Measurements from ENCODE around the gene TP53BP2. TPM values are rescaled to one million over a fixed set of nuclear protein-coding genes. Genes with fewer than 3 reads are reported as not detected.

Gene TP53BP2
- total RNA-seq, 1 experiment from 2014 or later: 32.0 TPM

DNA sequence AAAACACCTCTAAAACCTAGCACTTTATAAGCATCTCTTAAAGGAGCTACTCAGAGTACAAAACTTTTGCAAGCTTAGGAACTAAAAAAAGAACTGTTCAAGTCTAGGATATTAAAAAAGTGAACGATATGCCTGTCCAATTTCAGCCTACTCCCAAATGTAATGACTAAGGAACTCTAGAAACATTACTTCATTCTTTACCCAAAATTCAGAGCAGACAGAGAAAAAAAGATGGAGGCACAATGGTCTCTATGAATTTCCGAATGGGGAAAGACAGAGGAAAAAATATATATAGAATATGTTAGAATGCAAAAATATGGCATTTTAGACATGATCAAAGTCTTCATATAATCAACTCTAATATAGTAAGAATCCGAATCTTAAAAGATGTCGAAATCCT, 61.2 kb downstream of the TP53BP2 start:
- Histone ChIP-seq H3K27ac (ENCODE audit: low read length) (no peak overlapping the region), H3K9me2 (replicated peaks; ENCODE audit: low read length) (no peaks in the 10 kb centered on the region), H3F3A (ENCODE audit: low read length, unreplicated experiment) (no peaks in the 10 kb centered on the region), H3K27me3 (ENCODE audit: low read length) (no peaks in the 10 kb centered on the region), H3K4me3 (ENCODE audit: low read length) (no peak overlapping the region), H3K36me3 (ENCODE audit: low read depth, low read length) (peaks cover 21% of the 10 kb centered on the region), H3K9ac (ENCODE audit: low read length) (no peak overlapping the region), H3K4me2 (ENCODE audit: low read length) (no peak overlapping the region), H3K9me3 (ENCODE audit: low read length) (no peaks in the 10 kb centered on the region), H3K4me1 (ENCODE audit: insufficient read depth, low read length) (no peaks in the 10 kb centered on the region), H2AFZ (ENCODE audit: low read length) (no peak overlapping the region), H4K20me1 (ENCODE audit: low read length) (no peaks in the 10 kb centered on the region), H3K79me2 (ENCODE audit: low read length) (no peaks in the 10 kb centered on the region)
- ChIA-PET POLR2A (ENCODE audit: unreplicated experiment) (no interaction called here), CTCF (interaction anchor here (0.6 kb wide), 1 partner anchor 641 kb away, joined by 4 read pairs; no protein-coding TSS in a partner anchor)
- TF ChIP-seq, protein P1, sequence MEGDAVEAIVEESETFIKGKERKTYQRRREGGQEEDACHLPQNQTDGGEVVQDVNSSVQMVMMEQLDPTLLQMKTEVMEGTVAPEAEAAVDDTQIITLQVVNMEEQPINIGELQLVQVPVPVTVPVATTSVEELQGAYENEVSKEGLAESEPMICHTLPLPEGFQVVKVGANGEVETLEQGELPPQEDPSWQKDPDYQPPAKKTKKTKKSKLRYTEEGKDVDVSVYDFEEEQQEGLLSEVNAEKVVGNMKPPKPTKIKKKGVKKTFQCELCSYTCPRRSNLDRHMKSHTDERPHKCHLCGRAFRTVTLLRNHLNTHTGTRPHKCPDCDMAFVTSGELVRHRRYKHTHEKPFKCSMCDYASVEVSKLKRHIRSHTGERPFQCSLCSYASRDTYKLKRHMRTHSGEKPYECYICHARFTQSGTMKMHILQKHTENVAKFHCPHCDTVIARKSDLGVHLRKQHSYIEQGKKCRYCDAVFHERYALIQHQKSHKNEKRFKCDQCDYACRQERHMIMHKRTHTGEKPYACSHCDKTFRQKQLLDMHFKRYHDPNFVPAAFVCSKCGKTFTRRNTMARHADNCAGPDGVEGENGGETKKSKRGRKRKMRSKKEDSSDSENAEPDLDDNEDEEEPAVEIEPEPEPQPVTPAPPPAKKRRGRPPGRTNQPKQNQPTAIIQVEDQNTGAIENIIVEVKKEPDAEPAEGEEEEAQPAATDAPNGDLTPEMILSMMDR (conservative IDR thresholded peaks at IDR 0.05; ENCODE audit: low read depth, low read length): no peak
- TF ChIP-seq EZH2 (IDR thresholded peaks at IDR 0.05; ENCODE audit: low read length, unreplicated experiment): no peak
- TF ChIP-seq EZH2phosphoT487 (IDR thresholded peaks at IDR 0.05; ENCODE audit: borderline replicate concordance, low read length): no peak
- ATAC-seq: no peak
- intact Hi-C loops (cut with micrococcal nuclease): no loop called here
- BruUV-seq (replicated peaks): no TSS peak
- no peak for DNase-seq

DNA sequence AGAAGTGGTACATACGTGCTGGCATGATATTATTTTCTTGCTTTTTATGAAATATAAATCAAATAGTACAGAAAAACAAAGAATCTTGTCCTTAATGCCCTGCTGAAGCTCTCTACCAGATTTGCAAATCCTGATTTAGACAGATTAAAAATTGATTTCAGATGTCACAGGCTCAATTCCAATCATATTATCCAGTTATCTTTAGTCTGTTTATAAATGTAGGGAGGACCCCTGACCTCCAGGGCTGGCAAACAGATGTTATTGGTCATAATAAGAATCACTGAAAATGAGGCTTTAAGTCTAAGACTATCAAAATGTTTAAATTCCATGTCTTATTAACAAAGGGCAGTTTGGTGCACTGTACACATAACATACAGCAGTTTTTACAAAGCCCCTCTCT, 62.1 kb downstream of the TP53BP2 start:
- H3K9me3 ChIP-seq (ENCODE audit: low read length): no peaks in the 10 kb centered on the region
- no peaks in the 10 kb centered on the region for H3K4me1 ChIP-seq (ENCODE audit: insufficient read depth, low read length)
- ChIA-PET POLR2A (ENCODE audit: unreplicated experiment) (no interaction called here), CTCF (no interaction called here)
- H3K4me3 ChIP-seq (ENCODE audit: low read length): no peak overlapping the region
- H3K9me2 ChIP-seq (replicated peaks; ENCODE audit: low read length): no peaks in the 10 kb centered on the region
- no peak overlapping the region for H2AFZ ChIP-seq (ENCODE audit: low read length)
- no TSS peak for BruUV-seq (replicated peaks)
- TF ChIP-seq EZH2phosphoT487 (IDR thresholded peaks at IDR 0.05; ENCODE audit: borderline replicate concordance, low read length): no peak
- DNase-seq (no peak), ATAC-seq (no peak)
- no peaks in the 10 kb centered on the region for H3K27me3 ChIP-seq (ENCODE audit: low read length)
- intact Hi-C loops (cut with micrococcal nuclease): no loop called here
- no peak overlapping the region for H3K4me2 ChIP-seq (ENCODE audit: low read length)
- no peak overlapping the region for H3K9ac ChIP-seq (ENCODE audit: low read length)
- no peaks in the 10 kb centered on the region for H4K20me1 ChIP-seq (ENCODE audit: low read length)
- H3F3A ChIP-seq (ENCODE audit: low read length, unreplicated experiment): no peaks in the 10 kb centered on the region
- H3K36me3 ChIP-seq (ENCODE audit: low read depth, low read length): peaks cover 18% of the 10 kb centered on the region
- no peak overlapping the region for H3K27ac ChIP-seq (ENCODE audit: low read length)
- no peaks in the 10 kb centered on the region for H3K79me2 ChIP-seq (ENCODE audit: low read length)

DNA sequence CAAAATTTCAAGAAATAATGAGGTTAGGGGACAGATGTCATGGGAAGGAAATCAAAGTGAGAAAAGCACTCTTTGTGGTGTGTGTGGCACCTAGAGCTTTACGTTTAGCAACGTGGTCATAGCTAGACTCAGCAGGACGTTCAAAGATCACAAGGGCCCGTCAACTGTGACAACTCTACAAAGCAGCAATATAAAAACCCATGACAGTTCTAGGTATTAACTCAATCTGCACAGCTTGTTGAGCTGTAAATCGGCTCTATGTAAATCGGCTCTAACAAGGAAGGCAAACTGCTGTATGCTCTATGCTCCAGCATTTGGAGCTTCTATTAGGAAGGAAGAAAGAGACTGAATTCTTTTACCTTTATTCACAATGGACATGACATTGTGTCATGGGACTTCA, 64.8 kb downstream of the TP53BP2 start:
- CTCF ChIA-PET: no interaction called here
- peaks cover 28% of the 10 kb centered on the region for H3K36me3 ChIP-seq (ENCODE audit: low read depth, low read length)

More for the DNA sequence above, 64.8 kb downstream of the TP53BP2 start:
- Histone ChIP-seq H4K20me1 (ENCODE audit: low read length) (no peaks in the 10 kb centered on the region), H3K79me2 (ENCODE audit: low read length) (no peaks in the 10 kb centered on the region), H3K27me3 (ENCODE audit: low read length) (no peaks in the 10 kb centered on the region), H3F3A (ENCODE audit: low read length, unreplicated experiment) (no peaks in the 10 kb centered on the region), H2AFZ (ENCODE audit: low read length) (no peak overlapping the region), H3K4me1 (ENCODE audit: insufficient read depth, low read length) (peaks cover 8% of the 10 kb centered on the region), H3K9me3 (ENCODE audit: low read length) (no peaks in the 10 kb centered on the region), H3K4me2 (ENCODE audit: low read length) (no peak overlapping the region), H3K9me2 (replicated peaks; ENCODE audit: low read length) (no peaks in the 10 kb centered on the region), H3K27ac (ENCODE audit: low read length) (no peak overlapping the region), H3K4me3 (ENCODE audit: low read length) (no peak overlapping the region), H3K9ac (ENCODE audit: low read length) (no peak overlapping the region)
- intact Hi-C loops (cut with micrococcal nuclease): no loop called here
- no peak for DNase-seq
- no peak for ATAC-seq
- TF ChIP-seq EZH2phosphoT487 (IDR thresholded peaks at IDR 0.05; ENCODE audit: borderline replicate concordance, low read length): no peak
- TF ChIP-seq, protein P1 (conservative IDR thresholded peaks at IDR 0.05; ENCODE audit: low read depth, low read length): no peak
- no peak for TF ChIP-seq EZH2 (IDR thresholded peaks at IDR 0.05; ENCODE audit: low read length, unreplicated experiment)
- POLR2A ChIA-PET (ENCODE audit: unreplicated experiment): interaction anchor here (0.5 kb wide), 1 partner anchor 13 kb away, joined by 4 read pairs; no protein-coding TSS in a partner anchor
- no TSS peak for BruUV-seq (replicated peaks)

Data from PC-3 (cell line).